IPS DF 6.9 (cell line): ENCODE results near the gene KRTAP10-3.

Source experiments
- DNase-seq: peaks from one replicate; pipeline ENCODE4 v3.0.0-alpha.2; 2013; ENCODE audit warnings: low read depth, low spot score
- H3K27ac ChIP-seq: one replicate; pipeline ENCODE4 v1.5.1; 2013; ENCODE audit warnings: low read length, control low read depth
- H3K27me3 ChIP-seq: 2 replicates; pipeline ENCODE4 v1.6.1; 2013; ENCODE audit warnings: mild to moderate bottlenecking, low read length; ENCODE audit not compliant: control insufficient read depth, insufficient read depth
- H3K36me3 ChIP-seq: 2 replicates; pipeline ENCODE4 v1.6.1; 2013; ENCODE audit warnings: low read length; ENCODE audit not compliant: control insufficient read depth, insufficient read depth
- H3K4me1 ChIP-seq: 2 replicates; pipeline ENCODE4 v1.6.1; 2013; ENCODE audit warnings: low read length; ENCODE audit not compliant: control insufficient read depth, insufficient read depth
- H3K4me3 ChIP-seq: 2 replicates; pipeline ENCODE4 v1.5.1; 2013; ENCODE audit warnings: mild to moderate bottlenecking, low read length
- H3K9me3 ChIP-seq: 2 replicates; pipeline ENCODE4 v1.6.1; 2013; ENCODE audit warnings: low read length, inconsistent platforms; ENCODE audit not compliant: control insufficient read depth, insufficient read depth
- WGBS: extraction: QIAGEN DNeasy Blood & Tissue Kit; methylation state at CpG from one replicate; pipeline ENCODE4 v1.1.7; 2013; ENCODE audit warnings: mixed read lengths, missing lambda C conversion rate; ENCODE audit not compliant: insufficient read length, insufficient coverage; 5-methylcytosine and 5-hydroxymethylcytosine counted together

The KRTAP10-3 gene

DNA sequence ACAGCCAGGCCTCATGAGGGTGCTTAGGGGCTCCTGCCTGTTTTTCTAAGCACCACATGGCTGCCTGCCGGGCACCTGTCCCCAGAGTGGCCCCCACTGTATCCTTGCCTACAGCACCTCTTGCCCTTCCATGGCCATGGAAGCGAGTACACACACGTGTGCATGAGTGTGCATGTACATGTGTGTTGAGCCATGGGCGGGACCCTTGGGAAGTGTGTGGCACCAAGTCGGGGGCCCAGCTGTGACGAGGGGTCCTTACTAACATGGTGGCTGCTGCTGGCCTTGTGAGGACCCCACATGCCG, 44.4 kb downstream of the KRTAP10-3 start:
- no peak overlapping the region for H3K4me3 ChIP-seq
- no CpG with 5 or more reads among the region's 7 CpGs for WGBS
- H3K27me3 ChIP-seq: no peaks in the 10 kb centered on the region
- no peaks in the 10 kb centered on the region; the same call in 1 of the 2 replicates for H3K36me3 ChIP-seq
- no peak overlapping the region for H3K27ac ChIP-seq
- DNase-seq: no peak
- H3K9me3 ChIP-seq: no peaks in the 10 kb centered on the region
- H3K4me1 ChIP-seq: no peaks in the 10 kb centered on the region

DNA sequence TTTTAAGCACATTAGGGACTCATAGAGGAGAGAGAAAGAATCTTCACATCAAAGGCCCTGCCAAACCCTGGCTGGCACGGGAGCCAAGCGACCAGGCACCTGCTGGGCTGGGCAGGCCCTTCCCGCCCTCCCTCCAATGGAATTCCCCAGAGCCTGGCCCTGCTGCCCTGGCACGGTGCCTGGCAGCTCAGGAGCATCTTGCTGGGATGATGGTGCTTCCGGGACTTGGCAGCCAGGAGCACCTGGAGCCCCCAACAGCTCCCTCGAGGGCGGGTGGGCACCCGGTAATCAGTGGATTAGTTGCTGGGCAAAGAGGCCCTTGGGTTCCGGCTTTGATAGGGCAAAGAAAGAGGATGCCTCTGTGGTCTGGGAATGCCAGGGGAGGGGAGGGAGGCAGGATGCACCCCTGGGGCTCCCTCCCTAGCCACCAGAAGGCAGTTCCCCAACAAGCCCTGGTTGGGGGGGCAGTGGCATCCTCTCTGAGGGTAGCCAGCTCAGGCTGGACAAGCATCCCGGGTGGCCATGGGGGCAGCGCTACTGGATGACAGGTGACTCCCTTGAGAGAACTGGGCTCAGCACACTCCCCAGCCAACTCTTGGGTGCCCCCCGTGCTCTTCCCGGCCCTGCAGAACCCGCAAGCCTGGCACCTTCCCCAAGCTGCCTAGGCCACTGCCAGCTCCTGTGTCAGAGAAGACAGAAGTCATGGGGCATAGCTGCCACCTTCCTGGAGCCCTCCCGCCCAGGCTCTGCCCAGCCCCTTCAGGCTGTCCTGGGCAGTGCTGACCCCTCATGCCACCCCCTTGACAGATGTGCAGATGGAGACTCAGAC, 45.0 kb downstream of the KRTAP10-3 start:
- H3K27me3 ChIP-seq: no peaks in the 10 kb centered on the region
- no peaks in the 10 kb centered on the region for H3K9me3 ChIP-seq
- no CpG with 5 or more reads among the region's 15 CpGs for WGBS
- no peaks in the 10 kb centered on the region for H3K4me1 ChIP-seq
- no peaks in the 10 kb centered on the region; the same call in 1 of the 2 replicates for H3K36me3 ChIP-seq
- no peak for DNase-seq
- no peak overlapping the region for H3K4me3 ChIP-seq
- no peak overlapping the region for H3K27ac ChIP-seq

DNA sequence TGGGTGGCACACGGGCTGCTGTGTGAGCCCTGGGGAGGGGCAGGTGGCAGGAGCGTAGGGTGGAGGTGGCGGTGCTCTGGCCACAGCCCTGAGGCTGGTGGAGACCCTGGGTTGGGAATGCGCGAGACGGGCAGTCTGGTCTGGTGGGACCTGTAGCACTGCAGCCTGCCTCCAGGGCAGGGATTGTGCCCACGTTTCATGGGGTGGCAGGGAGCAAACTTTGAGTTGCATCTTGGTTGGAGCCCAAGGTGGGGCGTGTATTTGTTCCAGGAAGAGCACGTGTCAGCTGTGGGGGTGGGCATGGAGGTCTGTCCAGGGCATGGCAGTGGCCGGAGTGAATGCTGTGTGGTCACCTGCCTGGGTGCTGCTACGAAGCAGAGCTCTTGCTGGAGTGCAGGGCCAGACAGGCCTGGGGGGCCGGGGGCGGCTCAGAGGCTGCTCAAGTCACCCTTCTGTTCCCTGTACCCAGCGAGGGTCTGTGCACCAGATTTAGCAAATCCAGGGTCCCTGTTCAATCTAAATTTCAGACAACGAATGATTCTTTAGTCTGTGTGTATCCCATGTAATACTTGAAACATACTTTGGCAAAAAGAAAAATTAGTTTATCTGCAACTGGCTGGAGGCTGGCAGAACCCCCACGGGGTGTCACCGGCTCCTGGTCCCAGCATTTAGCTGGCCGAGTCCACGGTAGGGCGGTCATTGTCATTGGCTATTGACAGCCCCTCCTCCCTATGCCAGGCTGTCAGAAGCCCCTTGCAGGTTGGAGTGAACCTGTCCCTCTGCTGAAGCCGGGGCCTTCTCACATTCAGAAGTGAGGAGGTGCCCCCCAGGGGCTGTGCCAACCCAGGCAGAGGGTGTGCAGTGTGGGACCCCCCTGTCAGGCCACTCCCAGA, 45.9 kb downstream of the KRTAP10-3 start:
- H3K9me3 ChIP-seq: no peaks in the 10 kb centered on the region
- no CpG with 5 or more reads among the region's 21 CpGs for WGBS
- no peaks in the 10 kb centered on the region for H3K27me3 ChIP-seq

DNA sequence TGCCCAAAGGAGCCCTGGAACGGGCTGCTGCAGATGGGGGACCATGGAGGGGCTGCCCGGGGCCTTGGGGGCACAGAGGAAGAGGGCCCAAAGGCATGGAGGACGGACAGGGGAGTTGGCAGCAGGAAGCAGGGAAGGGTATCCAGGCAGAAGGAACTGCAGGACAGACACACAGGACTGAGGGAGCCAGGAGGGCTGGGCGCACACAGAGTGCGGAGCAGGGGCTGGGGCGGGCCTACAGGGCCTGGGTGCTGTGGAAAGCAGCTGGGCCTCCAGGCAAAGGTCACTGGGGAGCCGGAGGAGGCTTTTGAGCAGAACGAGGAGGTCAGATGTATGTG, 46.7 kb downstream of the KRTAP10-3 start:
- H3K4me3 ChIP-seq: no peak overlapping the region
- H3K9me3 ChIP-seq: no peaks in the 10 kb centered on the region
- no peaks in the 10 kb centered on the region for H3K27me3 ChIP-seq
- H3K27ac ChIP-seq: no peak overlapping the region
- no CpG with 5 or more reads among the region's 8 CpGs for WGBS
- H3K36me3 ChIP-seq: no peaks in the 10 kb centered on the region; the same call in 1 of the 2 replicates
- DNase-seq: no peak
- H3K4me1 ChIP-seq: no peaks in the 10 kb centered on the region

More for the DNA sequence above, 45.9 kb downstream of the KRTAP10-3 start:
- Histone ChIP-seq H3K36me3 (no peaks in the 10 kb centered on the region; the same call in 1 of the 2 replicates), H3K27ac (no peak overlapping the region), H3K4me1 (no peaks in the 10 kb centered on the region), H3K4me3 (no peak overlapping the region)
- no peak for DNase-seq

DNA sequence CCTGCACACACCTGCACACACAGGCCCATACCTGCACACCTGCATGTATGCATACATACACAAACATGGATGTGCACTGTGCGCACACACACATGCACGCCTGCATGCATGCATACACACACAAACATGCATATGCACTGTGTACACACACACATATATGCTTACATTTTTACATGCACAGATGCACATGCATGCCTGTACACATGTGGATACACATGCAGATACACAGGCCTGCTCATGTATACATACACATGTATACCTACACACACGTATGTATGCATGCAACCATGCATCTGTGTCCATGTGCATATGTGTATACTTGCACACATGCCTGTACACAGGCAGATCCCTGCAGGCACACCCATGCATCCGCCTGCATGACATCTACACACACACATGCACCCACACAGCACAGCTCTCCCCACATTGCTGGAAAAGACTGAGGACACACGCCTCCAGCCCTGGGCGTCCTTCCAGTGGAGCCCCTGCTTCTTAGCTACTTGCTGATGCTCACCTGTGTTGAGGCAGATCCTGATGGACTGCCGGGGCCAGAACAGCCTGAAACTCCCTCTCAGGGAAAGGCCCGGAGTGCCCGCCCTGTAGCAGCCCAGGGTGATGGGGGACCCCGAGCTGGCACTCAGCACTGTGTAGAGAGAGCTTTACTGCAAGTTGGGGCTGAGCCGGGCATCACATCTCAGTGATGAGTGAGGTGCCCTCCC, 47.2 kb downstream of the KRTAP10-3 start:
- no peaks in the 10 kb centered on the region for H3K4me1 ChIP-seq
- no peak overlapping the region for H3K27ac ChIP-seq
- no peak overlapping the region for H3K4me3 ChIP-seq
- H3K9me3 ChIP-seq: no peaks in the 10 kb centered on the region
- H3K36me3 ChIP-seq: no peaks in the 10 kb centered on the region; the same call in 1 of the 2 replicates
- WGBS: no CpG with 5 or more reads among the region's 11 CpGs
- DNase-seq: no peak
- no peaks in the 10 kb centered on the region for H3K27me3 ChIP-seq

DNA sequence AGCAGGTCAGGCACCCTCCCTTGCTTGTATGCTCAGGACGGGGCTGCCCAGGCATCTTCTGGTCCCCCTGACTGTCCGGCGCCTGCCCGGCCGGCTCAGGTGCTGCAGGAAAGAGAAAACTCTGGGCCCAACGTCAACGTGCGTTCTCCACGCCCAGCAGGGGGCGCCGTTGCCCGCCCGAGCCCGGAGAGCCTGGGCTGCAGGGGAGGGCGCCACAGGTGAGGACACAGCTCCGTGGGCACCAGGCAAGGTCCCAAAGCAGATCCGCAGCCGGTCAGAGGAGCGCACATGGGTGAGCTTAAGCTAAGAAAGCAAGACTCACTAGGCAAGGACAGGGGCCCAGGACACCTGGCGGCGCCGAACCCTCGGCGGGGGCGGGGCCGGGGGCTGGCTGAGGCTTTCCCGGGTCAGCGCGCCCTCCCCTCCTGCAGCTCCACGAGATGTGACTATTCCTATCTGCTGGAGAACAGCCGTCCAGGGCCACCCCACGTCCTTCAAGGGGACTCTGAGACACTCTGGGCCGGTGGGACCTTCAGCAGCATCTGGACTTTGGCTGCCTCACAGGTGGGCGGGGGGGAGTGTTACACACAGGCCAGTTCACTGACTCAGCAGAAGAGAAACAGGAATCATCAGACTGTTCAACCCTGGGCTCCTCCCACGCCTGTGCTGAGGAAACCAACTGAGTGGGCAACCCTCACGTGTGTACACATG, 47.9 kb downstream of the KRTAP10-3 start:
- no peaks in the 10 kb centered on the region for H3K9me3 ChIP-seq
- H3K4me1 ChIP-seq: no peaks in the 10 kb centered on the region; the same call in 1 of the 2 replicates
- DNase-seq: peak; percentile 41
- H3K27ac ChIP-seq: no peak overlapping the region
- no CpG with 5 or more reads among the region's 36 CpGs for WGBS
- H3K36me3 ChIP-seq: no peaks in the 10 kb centered on the region; the same call in 1 of the 2 replicates
- H3K27me3 ChIP-seq: no peaks in the 10 kb centered on the region
- peak overlapping the region; percentile 9; the same call in 1 of the 2 replicates for H3K4me3 ChIP-seq

DNA sequence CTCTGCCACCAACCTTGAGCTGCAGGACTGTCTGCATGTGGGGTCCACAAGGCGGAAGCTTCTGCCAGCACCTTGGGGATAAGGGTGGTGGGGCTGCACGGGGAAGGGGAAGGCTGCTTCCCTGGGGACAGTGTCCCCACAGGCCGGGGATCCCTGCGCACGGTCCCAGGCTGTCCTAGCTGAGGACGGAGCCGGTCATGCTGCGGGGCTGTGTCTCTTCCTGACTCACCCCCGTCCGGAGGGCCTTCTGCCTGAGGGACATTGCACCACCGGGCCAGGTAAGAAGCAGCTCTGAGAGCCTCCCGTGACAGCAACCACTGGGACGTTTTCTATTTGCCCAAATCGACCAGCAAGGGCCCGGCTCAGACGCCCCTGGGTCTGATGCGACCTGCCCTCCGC, 48.5 kb downstream of the KRTAP10-3 start:
- Histone ChIP-seq H3K4me1 (no peaks in the 10 kb centered on the region; the same call in 1 of the 2 replicates), H3K27me3 (no peaks in the 10 kb centered on the region), H3K27ac (no peak overlapping the region), H3K9me3 (no peaks in the 10 kb centered on the region), H3K36me3 (no peaks in the 10 kb centered on the region; the same call in 1 of the 2 replicates), H3K4me3 (no peak overlapping the region)
- WGBS: no CpG with 5 or more reads among the region's 18 CpGs
- no peak for DNase-seq

DNA sequence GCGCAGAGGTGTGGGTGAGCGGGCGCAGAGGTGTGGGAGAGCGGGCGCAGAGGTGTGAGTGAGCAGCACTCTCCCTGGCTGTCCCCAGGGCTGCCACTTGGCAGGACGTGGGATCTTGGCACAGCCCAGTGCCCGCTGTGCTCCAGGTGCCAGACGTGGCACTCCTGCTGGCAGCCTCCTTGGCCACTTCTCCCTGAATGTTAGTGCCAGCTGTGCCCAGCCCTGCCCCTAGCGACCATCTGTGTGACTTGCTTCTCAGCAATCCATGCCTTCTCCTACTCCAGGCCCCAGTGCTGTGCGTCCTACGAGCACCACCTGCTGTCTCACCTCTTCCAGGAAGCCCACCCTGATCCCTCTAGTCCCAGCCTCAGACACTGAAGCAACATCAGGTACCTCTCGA, 49.1 kb downstream of the KRTAP10-3 start:
- H3K27me3 ChIP-seq: no peaks in the 10 kb centered on the region

DNA sequence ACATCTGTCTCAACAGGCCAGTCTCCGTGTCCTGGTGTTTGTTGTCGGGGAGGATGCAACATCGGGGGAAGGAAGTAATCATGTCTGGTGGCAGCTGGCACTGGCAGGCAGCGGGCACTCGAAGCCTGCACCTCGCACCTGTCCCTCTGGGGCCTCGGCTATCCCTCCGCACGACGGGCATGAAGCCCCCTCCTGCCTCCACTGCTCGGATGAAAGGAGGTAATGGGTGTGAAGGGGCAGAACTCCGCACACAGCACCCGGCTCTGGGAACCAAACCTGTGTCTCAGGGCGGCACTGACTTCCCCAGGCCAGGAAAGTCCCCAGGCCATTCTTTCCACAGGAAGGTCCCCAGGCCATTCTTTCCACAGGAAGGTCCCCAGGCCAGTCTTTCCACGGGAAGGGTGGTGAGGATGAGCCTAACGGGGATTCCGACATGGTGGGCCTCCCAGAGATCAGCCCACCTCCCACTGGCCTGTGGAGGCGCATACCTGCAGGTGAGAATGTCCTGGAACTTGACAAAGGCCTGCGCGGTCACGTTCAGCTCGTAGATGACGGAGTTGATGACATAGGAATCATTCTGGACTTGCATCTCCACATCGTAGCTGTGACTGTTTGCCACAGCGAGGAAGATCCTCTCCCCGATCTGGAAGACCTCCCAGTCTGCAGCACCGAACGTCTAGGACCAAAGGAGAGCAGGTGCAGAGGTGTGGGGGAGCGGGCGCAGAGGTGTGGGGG, 49.7 kb downstream of the KRTAP10-3 start:
- no CpG with 5 or more reads among the region's 30 CpGs for whole genome bisulfite sequencing
- no peak overlapping the region for H3K27ac ChIP-seq
- no peaks in the 10 kb centered on the region; the same call in 1 of the 2 replicates for H3K4me1 ChIP-seq
- no peaks in the 10 kb centered on the region for H3K9me3 ChIP-seq
- DNase-seq: no peak
- H3K4me3 ChIP-seq: no peak overlapping the region
- H3K27me3 ChIP-seq: no peaks in the 10 kb centered on the region
- H3K36me3 ChIP-seq: no peaks in the 10 kb centered on the region; the same call in 1 of the 2 replicates

More for the DNA sequence above, 49.1 kb downstream of the KRTAP10-3 start:
- no peak for DNase-seq
- no peaks in the 10 kb centered on the region; the same call in 1 of the 2 replicates for H3K36me3 ChIP-seq
- H3K4me1 ChIP-seq: no peaks in the 10 kb centered on the region; the same call in 1 of the 2 replicates
- WGBS: no CpG with 5 or more reads among the region's 12 CpGs
- no peak overlapping the region for H3K4me3 ChIP-seq
- H3K27ac ChIP-seq: no peak overlapping the region
- no peaks in the 10 kb centered on the region for H3K9me3 ChIP-seq
